Motor neuron (in vitro differentiated cells): ENCODE data around the gene AKTIP. TPM values are rescaled to one million over a fixed set of nuclear protein-coding genes. Genes with fewer than 3 reads are reported as not detected.
"Not testable (repeated sequence)": the region's sequence is repeated elsewhere in the genome, so short reads cannot be mapped to it uniquely, and the experiment has no call there.

Source experiments
- ATAC-seq, 8 experiments: fragments of 200-7000 bp; cut with Tn5 transposase; replicated peaks in 6 of 8; 2 replicates each; pipeline ENCODE4 v1.8.0; 2021; ENCODE audit warnings: mild to moderate bottlenecking in 8 of 8, moderate library complexity in 8 of 8
- H3K27ac ChIP-seq, 2 donors: fragments of 250-450 bp; sonication (Bioruptor Pico); 2 replicates each; pipeline ENCODE4 v1.9.0; 2021; ENCODE audit warnings: antibody characterized with exemption in 2 of 2, mild to moderate bottlenecking in 2 of 2, moderate library complexity in 1 of 2
- H3K4me1 ChIP-seq, 2 donors: fragments of 250-450 bp; sonication (Bioruptor Pico); replicated peaks in 1 of 2; 2 replicates each; pipeline ENCODE4 v1.6.1; 2021; ENCODE audit warnings: antibody characterized with exemption in 2 of 2, mild to moderate bottlenecking in 2 of 2, moderate library complexity in 1 of 2
- H3K4me3 ChIP-seq, 5 donors: fragments of 250-450 bp; sonication (Bioruptor Pico); 2 replicates each; pipeline ENCODE4 v1.9.0; 2021; ENCODE audit warnings: antibody characterized with exemption in 5 of 5, mild to moderate bottlenecking in 5 of 5, moderate library complexity in 4 of 5
- WGBS, 10 experiments: fragments of 450-650 bp; shearing (Covaris generic); methylation state at CpG; one replicate each; pipeline ENCODE4 v1.0.0; 2022; 5-methylcytosine and 5-hydroxymethylcytosine counted together
- in situ Hi-C, 9 experiments: fragments of 400-800 bp; cut with MboI; loops; one replicate each; pipeline ENCODE4 v1.15.0; 2021; ENCODE audit warnings: low sequenced_read_pairs in 9 of 9, low pct_unique_long_range_greater_than_20kb in 2 of 9; ENCODE audit not compliant: unreplicated experiment in 9 of 9
- total RNA-seq, 8 experiments: library from RNA; unstranded; fragments of 300-600 nt; gene quantifications; 2 replicates each; pipeline versions ENCODE4 v1.2.3 to v1.2.4, GENCODE V29; 2022

Gene AKTIP
- total RNA-seq: 10 to 100 TPM in 7 of 8 experiments, 1 to 10 TPM in 1; 4.4 to 57.0 (median 18.5) TPM

DNA sequence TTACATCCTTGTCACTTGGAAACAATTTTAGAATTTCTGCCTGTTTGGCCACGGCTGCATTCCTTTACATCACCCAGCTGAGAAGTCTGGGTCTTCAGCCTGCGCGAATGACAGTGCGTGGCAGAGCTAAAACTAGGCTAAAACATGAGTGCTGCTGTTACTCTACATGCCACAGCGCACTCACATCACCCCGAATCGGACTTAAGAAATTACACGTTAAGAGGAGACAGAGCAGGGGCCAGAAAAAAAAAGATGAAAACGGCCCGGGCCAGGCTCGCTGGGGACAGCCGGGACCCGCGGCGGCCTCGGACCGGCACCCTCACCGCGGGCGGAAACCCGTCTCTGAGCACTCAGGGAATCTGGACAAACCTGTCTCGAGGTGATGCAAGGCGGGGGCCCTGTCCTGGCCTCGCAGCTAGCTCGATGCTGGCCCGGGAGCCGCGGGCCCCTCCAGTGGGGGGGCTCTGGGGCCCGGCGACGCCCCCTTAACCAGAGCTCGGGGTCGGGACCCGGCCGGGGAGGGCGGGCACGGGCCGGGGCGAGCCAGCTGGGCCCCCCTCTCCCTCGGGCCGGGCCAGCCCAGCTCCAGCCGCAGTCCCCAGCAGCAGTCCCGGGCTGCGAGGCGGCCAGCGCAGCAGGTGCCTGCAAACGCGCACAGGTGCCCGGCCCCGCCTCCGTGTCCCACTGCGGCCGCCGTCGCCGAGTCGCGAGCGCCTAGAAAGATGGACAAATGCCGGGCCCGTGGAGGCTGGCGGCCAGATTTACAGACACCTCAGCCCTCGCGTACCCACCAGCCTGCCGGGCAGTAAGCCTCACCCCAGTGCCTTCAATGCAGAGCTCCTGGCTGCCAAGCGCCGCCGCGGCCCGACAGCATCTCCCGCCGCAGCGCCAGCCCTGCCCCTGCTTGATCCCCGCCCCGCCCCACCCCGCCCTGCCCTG is at the start of gene AKTIP:
TSS of gene AKTIP (minus strand) at position 879 of the 939 bp plus-strand sequence. CDS start 2,950 bp downstream, outside the sequence.
- 0 to 11% (median 0%) methylated on average over 1 to 9 of the region's 76 CpGs; no CpG with 5 or more reads in 3 of the 10 experiments for WGBS, 10 experiments

GRCh38 chr16:53549970-53550690 is 47.1 kb upstream of the AKTIP start:
- peak; percentile 78 to 99 (median 87) for ATAC-seq
- WGBS, 10 experiments: 0 to 80% (median 6%) methylated on average over 1 to 13 of the region's 18 CpGs
- no peak overlapping the region for H3K27ac ChIP-seq
- in situ Hi-C loops: loop anchor here in 1 of 9 experiments (25.0 kb wide), 4 partner anchors 112 to 1387 kb away; partner anchors contain the start of gene IRX5
- no peak overlapping the region for H3K4me3 ChIP-seq
- H3K4me1 ChIP-seq: peaks cover 9 to 16% of the 10 kb centered on the region in 2 donors

More for the DNA sequence above, at the start of gene AKTIP:
- ATAC-seq: peak; percentile 2 to 41 (median 32)
- Histone ChIP-seq H3K4me1 (peaks cover 15 to 19% of the 10 kb centered on the region in 2 donors), H3K27ac (peak within 1 kb of the TSS; percentile 91 to 92), H3K4me3 (peak within 1 kb of the TSS; percentile 66 to 87 (median 84))
- in situ Hi-C loops: no loop called here

GRCh38 chr16:53546988-53547391 is 44.0 kb upstream of the AKTIP start:
- peak in 5 of 8 experiments; percentile 24 to 82 (median 76) for ATAC-seq

GRCh38 chr16:53545433-53545832 is 42.4 kb upstream of the AKTIP start:
- in situ Hi-C loops: loop anchor here in 1 of 9 experiments (25.0 kb wide), 1 partner anchor 1392 kb away; the partner anchor contains the start of gene IRX5
- no peak for ATAC-seq
- 10 to 84% (median 45%) methylated on average over 2 to 8 of the region's 9 CpGs for WGBS, 10 experiments

More at GRCh38 chr16:53546988-53547391, 44.0 kb upstream of the AKTIP start:
- Histone ChIP-seq H3K27ac (no peak overlapping the region), H3K4me1 (peaks cover 9 to 16% of the 10 kb centered on the region in 2 donors), H3K4me3 (no peak overlapping the region)
- WGBS, 10 experiments: 0 to 100% (median 51%) methylated on average over 1 to 4 of the region's 4 CpGs; no CpG with 5 or more reads in 2 of the 10 experiments
- in situ Hi-C loops: loop anchor here in 1 of 9 experiments (25.0 kb wide), 1 partner anchor 1390 kb away; the partner anchor contains the start of gene IRX5

DNA sequence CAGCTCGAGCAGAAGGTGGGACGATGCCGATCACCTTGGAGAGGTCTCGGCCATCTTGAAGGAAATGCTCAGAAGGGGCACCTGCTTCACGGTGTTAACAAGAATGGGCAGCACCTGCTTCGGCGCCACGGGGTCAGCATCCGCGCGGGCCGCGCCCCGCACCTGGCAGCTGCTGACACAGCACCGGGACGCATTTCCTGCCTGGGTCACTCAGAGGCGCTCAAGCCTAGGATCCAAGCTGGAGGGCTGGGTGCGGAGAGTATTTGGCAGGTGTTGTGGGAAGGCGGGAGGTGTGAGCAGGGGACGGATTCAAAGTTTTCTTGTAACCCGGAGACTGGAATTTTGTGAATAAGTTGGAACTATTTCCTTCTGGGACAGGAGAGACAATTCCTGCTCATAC is 39.3 kb upstream of the AKTIP start:
- in situ Hi-C loops: loop anchor here in 1 of 9 experiments (25.0 kb wide), 1 partner anchor 1395 kb away; the partner anchor contains the start of gene IRX5
- ATAC-seq: no peak
- Histone ChIP-seq H3K27ac (no peak overlapping the region), H3K4me3 (no peak overlapping the region), H3K4me1 (peaks cover 7 to 14% of the 10 kb centered on the region in 2 donors)
- WGBS, 10 experiments: 0 to 100% (median 93%) methylated on average over 1 to 16 of the region's 21 CpGs; no CpG with 5 or more reads in 3 of the 10 experiments

More at GRCh38 chr16:53545433-53545832, 42.4 kb upstream of the AKTIP start:
- H3K4me3 ChIP-seq: no peak overlapping the region
- H3K27ac ChIP-seq: no peak overlapping the region
- H3K4me1 ChIP-seq: peaks cover 9 to 16% of the 10 kb centered on the region in 2 donors

DNA sequence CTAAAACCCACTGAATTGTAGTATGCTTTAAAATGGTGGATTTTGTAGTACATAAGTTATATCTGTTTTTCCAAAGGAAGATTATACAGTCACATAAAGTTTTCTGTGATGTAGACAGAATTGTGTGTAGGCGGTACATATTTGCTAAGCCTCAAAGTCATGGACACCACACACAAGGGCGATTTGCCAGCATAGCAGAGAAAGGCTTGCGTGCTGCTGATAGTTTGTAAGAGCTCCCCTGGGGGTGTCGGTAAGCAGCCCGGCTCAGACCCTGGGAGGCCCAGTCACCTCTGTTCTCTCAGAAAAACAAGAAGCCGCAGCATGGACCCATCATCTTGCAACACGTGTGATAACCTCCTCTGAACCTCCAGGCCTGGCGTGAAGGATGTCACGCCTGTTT is 38.3 kb upstream of the AKTIP start:
- in situ Hi-C loops: loop anchor here in 1 of 9 experiments (25.0 kb wide), 1 partner anchor 1396 kb away; the partner anchor contains the start of gene IRX5
- 35 to 100% (median 86%) methylated on average over 1 to 7 of the region's 9 CpGs; no CpG with 5 or more reads in 2 of the 10 experiments for WGBS, 10 experiments
- ATAC-seq: no peak

DNA sequence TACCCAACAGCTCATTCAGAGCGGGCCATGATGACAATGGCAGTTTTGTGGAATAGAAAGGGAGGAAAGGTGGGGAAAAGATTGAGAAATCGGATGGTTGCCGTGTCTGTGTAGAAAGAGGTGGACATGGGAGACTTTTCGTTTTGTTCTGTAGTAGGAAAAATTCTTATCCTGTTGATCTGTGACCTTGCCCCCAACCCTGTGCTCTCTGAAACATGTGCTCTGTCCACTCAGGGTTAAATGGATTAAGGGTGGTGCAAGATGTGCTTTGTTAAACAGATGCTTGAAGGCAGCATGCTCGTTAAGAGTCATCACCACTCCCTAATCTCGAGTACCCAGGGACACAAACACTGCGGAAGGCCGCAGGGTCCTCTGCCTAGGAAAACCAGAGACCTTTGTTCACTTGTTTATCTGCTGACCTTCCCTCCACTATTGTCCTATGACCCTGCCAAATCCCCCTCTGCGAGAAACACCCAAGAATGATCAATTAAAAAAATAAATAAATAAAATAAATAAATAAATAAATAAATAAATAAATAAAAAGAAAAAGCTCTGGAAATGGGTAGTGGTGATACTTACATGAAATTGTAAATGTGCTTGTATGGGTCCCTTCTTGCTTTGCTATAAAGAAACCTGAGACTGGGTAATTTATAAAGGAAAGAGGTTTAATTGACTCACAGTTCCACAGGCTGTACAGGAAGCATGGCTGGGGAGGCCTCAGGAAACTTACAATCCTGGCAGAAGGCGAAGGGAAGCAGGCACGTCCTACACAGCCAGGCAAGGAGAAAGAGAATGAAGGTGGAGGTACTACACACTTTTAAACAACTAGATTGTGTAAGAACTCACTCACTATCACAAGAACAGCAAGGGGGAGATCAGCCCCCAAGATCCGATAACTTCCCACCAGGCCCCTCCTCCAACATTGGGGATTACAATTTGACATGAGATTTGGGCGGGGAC is 37.0 kb upstream of the AKTIP start:
- ATAC-seq, H3K4me3 ChIP-seq, H3K27ac ChIP-seq, H3K4me1 ChIP-seq: not testable (repeated sequence)
- in situ Hi-C loops: loop anchor here in 1 of 9 experiments (25.0 kb wide), 1 partner anchor 1397 kb away; the partner anchor contains the start of gene IRX5
- WGBS, 10 experiments: 51 to 100% (median 92%) methylated on average over 1 to 7 of the region's 13 CpGs

More for the DNA sequence above, 38.3 kb upstream of the AKTIP start:
- peaks cover 0 to 5% of the 10 kb centered on the region in 2 donors for H3K4me1 ChIP-seq
- no peak overlapping the region for H3K27ac ChIP-seq
- no peak overlapping the region for H3K4me3 ChIP-seq

GRCh38 chr16:53539346-53539745 is 36.3 kb upstream of the AKTIP start:
- no CpG with 5 or more reads among the region's 27 CpGs for WGBS, 10 experiments
- ATAC-seq, H3K4me3 ChIP-seq, H3K27ac ChIP-seq, H3K4me1 ChIP-seq: not testable (repeated sequence)
- in situ Hi-C loops: loop anchor here in 1 of 9 experiments (25.0 kb wide), 1 partner anchor 1398 kb away; the partner anchor contains the start of gene IRX5

- Histone ChIP-seq H3K4me3 (no peak overlapping the region), H3K4me1 (no peaks in the 10 kb centered on the region), H3K27ac (no peak overlapping the region)
- in situ Hi-C loops: loop anchor here in 1 of 9 experiments (25.0 kb wide), 1 partner anchor 1400 kb away; the partner anchor contains the start of gene IRX5
- WGBS, 10 experiments: 35 to 93% (median 76%) methylated on average over 1 to 5 of the region's 5 CpGs; no CpG with 5 or more reads in 2 of the 10 experiments
- ATAC-seq: no peak
These were observed 34.6 kb upstream of the AKTIP start for GRCh38 chr16:53537626-53538025.

GRCh38 chr16:53534206-53534605 is 31.2 kb upstream of the AKTIP start:
- H3K4me1 ChIP-seq: peaks cover 0 to 9% of the 10 kb centered on the region in 2 donors
- H3K27ac ChIP-seq: no peak overlapping the region
- in situ Hi-C loops: loop anchor here in 1 of 9 experiments (25.0 kb wide), 1 partner anchor 1403 kb away; the partner anchor contains the start of gene IRX5
- 33 to 100% (median 80%) methylated on average over 1 to 2 of the region's 2 CpGs; no CpG with 5 or more reads in 3 of the 10 experiments for WGBS, 10 experiments
- ATAC-seq: no peak
- no peak overlapping the region for H3K4me3 ChIP-seq

DNA sequence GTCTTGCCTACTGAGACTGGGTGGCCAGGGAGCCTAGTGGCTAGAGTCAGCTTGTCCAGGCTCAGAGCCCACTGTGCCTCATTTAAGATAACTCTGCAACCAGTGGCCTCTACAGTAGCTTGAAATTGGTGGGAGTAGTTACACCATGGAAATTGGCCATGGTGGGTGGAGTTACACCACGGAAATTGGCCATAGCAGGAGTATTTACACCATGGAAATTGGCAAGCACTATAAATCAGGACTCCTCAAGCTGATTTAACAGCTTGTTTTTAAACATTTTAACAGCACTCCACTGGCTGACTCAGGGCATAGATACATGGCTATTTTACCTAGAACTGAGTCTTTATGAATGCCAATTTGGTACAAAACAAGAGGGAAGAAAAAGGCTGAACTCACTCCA is 27.7 kb upstream of the AKTIP start:
- Histone ChIP-seq H3K4me1 (peaks cover 0 to 9% of the 10 kb centered on the region in 2 donors), H3K27ac (no peak overlapping the region), H3K4me3 (no peak overlapping the region)
- in situ Hi-C loops: loop anchor here in 1 of 9 experiments (25.0 kb wide), 1 partner anchor 1407 kb away; the partner anchor contains the start of gene IRX5
- WGBS, 10 experiments: 57 to 100% (median 90%) methylated on average over 1 of the region's 1 CpG; no CpG with 5 or more reads in 4 of the 10 experiments
- no peak for ATAC-seq
